Measurements from ENCODE around the gene TMEM150C.

The TMEM150C gene

GRCh38 chr4:82594456-82594855 lies 32.7 kb upstream of the TMEM150C start:
- no peak overlapping the region for H3K27ac ChIP-seq
- TF ChIP-seq CTCF (conservative IDR thresholded peaks at IDR 0.05) = no peak

GRCh38 chr4:82593411-82593810 lies 31.6 kb upstream of the TMEM150C start:
- H3K27ac ChIP-seq = no peak overlapping the region

GRCh38 chr4:82592639-82593038 lies 30.9 kb upstream of the TMEM150C start:
- H3K27ac ChIP-seq = no peak overlapping the region
- TF ChIP-seq CTCF (conservative IDR thresholded peaks at IDR 0.05) = no peak

More at GRCh38 chr4:82593411-82593810, 31.6 kb upstream of the TMEM150C start:
- TF ChIP-seq CTCF (conservative IDR thresholded peaks at IDR 0.05) = no peak

GRCh38 chr4:82591592-82591991 lies 29.8 kb upstream of the TMEM150C start:
- no peak for TF ChIP-seq CTCF (conservative IDR thresholded peaks at IDR 0.05)
- no peak overlapping the region for H3K27ac ChIP-seq

GRCh38 chr4:82589756-82590155 lies 28.0 kb upstream of the TMEM150C start:
- no peak overlapping the region for H3K27ac ChIP-seq
- no peak for TF ChIP-seq CTCF (conservative IDR thresholded peaks at IDR 0.05)

GRCh38 chr4:82588771-82589270 lies 27.0 kb upstream of the TMEM150C start:
- TF ChIP-seq CTCF (conservative IDR thresholded peaks at IDR 0.05) = no peak
- no peak overlapping the region for H3K27ac ChIP-seq

- no peak for TF ChIP-seq CTCF (conservative IDR thresholded peaks at IDR 0.05)
- no peak overlapping the region for H3K27ac ChIP-seq
Measured at GRCh38 chr4:82587826-82588540, 26.2 kb upstream of the TMEM150C start.

All from VCaP (cell line).